H1 (cell line): ENCODE measurements around the gene SPOCK1.

Experiments
- BRCA1 ChIP-seq: IDR thresholded peaks from 2 replicates; pipeline ENCODE4 v1.6.1; 2012; ENCODE audit warnings: low read depth, low read length, improper control_type of control experiment
- CEBPB ChIP-seq: IDR thresholded peaks from 2 replicates; pipeline ENCODE4 v1.6.1; 2012; ENCODE audit warnings: low read depth, low read length
- CTCF ChIP-seq, 3 experiments: IDR thresholded peaks; 1 replicate in 2 of 3; 2 replicates in 1 of 3; pipeline versions ENCODE4 v1.5.1 to v1.6.1; 2011; ENCODE audit warnings: low read length in 3 of 3, mild to moderate bottlenecking in 3 of 3, inconsistent platforms in 2 of 3, low read depth in 1 of 3, moderate library complexity in 1 of 3; ENCODE audit not compliant: insufficient read depth in 1 of 3; ENCODE audit errors: control extremely low read depth in 1 of 3
- EGR1 ChIP-seq: IDR thresholded peaks from 2 replicates; pipeline ENCODE4 v1.6.1; 2011; ENCODE audit warnings: low read depth, low read length, borderline replicate concordance
- JUND ChIP-seq: IDR thresholded peaks from 2 replicates; pipeline ENCODE4 v1.6.1; 2011; ENCODE audit warnings: mild to moderate bottlenecking, improper control_type of control experiment, low read length
- MAX ChIP-seq: IDR thresholded peaks from 2 replicates; pipeline ENCODE4 v1.6.1; 2012; ENCODE audit warnings: inconsistent platforms
- NRF1 ChIP-seq: IDR thresholded peaks from 2 replicates; pipeline ENCODE4 v1.6.1; 2011; ENCODE audit warnings: mild to moderate bottlenecking, low read depth, low read length, improper control_type of control experiment
- POLR2A ChIP-seq, 2 experiments: IDR thresholded peaks; 1 replicate in 1 of 2; 2 replicates in 1 of 2; pipeline ENCODE4 v1.6.1; 2011; ENCODE audit warnings: low read depth in 2 of 2, low read length in 2 of 2, mild to moderate bottlenecking in 2 of 2; ENCODE audit errors: control extremely low read depth in 1 of 2
- RAD21 ChIP-seq, 2 experiments: IDR thresholded peaks in 1 of 2; conservative IDR thresholded peaks in 1 of 2; 2 replicates each; pipeline ENCODE4 v1.6.1; 2011; ENCODE audit warnings: low read depth in 2 of 2, low read length in 2 of 2, improper control_type of control experiment in 1 of 2, inconsistent platforms in 1 of 2, mild to moderate bottlenecking in 1 of 2, moderate library complexity in 1 of 2
- RXRA ChIP-seq: IDR thresholded peaks from 2 replicates; pipeline ENCODE4 v1.6.1; 2011; ENCODE audit warnings: low read depth, mild to moderate bottlenecking, low read length, moderate library complexity; ENCODE audit not compliant: insufficient read depth
- SUZ12 ChIP-seq: fragments of 200-600 bp; sonication (generic); IDR thresholded peaks from 2 replicates; pipeline ENCODE4 v1.6.1; 2012; ENCODE audit warnings: mild to moderate bottlenecking, inconsistent platforms, low read length, moderate library complexity, mixed read lengths

GRCh38 chr5:137128012-137128411 is 371.1 kb downstream of the SPOCK1 start:
- no peak for TF ChIP-seq BRCA1
- TF ChIP-seq EGR1 = no peak
- TF ChIP-seq NRF1 = no peak
- TF ChIP-seq CTCF (IDR thresholded peaks at IDR 0.05; ENCODE audit: control extremely low read depth in 1 of 3, insufficient read depth in 1 of 3, low read depth in 1 of 3, low read length in 3 of 3) = no peak
- no peak for TF ChIP-seq POLR2A (IDR thresholded peaks at IDR 0.05; ENCODE audit: control extremely low read depth in 1 of 2, low read depth in 2 of 2, low read length in 2 of 2)
- no peak for TF ChIP-seq RAD21 (IDR thresholded peaks at IDR 0.05 in 1 of 2, conservative IDR thresholded peaks at IDR 0.05 in 1 of 2; ENCODE audit: low read depth in 2 of 2, low read length in 2 of 2)
- TF ChIP-seq MAX = no peak
- TF ChIP-seq JUND = no peak
- no peak for TF ChIP-seq SUZ12
- TF ChIP-seq RXRA = no peak
- TF ChIP-seq CEBPB = no peak
